ENCODE data around the gene FAM222A. TPM values are rescaled to one million over a fixed set of nuclear protein-coding genes. Genes with fewer than 3 reads are reported as not detected.

Gene FAM222A
- total RNA-seq, 6 experiments from 2014 or later = 0.34 to 4.3 (median 1.2) TPM

DNA sequence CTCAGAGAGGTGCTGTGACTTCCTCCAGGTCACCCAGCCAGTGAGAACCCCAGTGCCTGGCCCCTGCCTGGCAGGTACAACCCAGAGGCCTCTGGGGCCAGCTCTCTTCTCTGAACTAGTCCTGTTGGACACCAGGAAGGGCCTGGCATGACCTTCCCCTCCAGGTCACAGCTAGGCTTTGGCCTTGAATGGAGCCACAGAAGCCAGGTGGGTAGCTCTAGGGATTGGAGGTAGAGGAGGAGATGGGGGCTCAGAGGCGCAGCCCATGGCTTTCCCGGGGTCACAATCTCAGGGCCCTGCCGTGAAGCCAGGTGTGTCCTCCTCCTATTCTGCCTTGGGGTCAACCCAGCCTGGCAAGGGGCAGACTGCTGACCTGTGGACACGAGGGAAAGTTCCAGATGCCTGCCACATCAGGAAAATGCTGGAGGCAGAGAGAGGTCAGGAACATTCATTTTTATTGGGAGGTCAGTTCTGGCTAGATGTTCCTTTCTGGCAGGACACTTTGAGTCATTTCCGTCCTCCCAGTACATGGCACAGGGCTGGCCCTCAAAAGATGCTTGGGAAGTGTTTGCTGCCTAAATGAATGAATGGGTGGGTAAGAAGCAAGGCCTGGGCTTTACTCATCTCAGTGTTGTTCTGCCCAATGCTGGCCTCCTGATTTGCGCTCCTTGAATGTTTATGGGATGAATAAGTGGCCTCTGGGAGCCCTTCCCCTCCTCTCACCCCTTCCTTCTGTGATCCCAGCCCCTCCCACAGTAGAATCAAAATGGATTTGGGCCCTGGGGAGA, 25.4 kb downstream of the FAM222A start:
- peak in 1 of 4 donors; percentile 16 for ATAC-seq
- Histone ChIP-seq H3K27me3 (no peaks in the 10 kb centered on the region), H3K9me3 (no peaks in the 10 kb centered on the region), H3K4me1 (peaks cover 0 to 47% (median 22%) of the 10 kb centered on the region in 4 donors), H3K4me3 (no peak overlapping the region), H3K27ac (no peak overlapping the region), H3K36me3 (no peaks in the 10 kb centered on the region)
- WGBS (ENCODE audit: insufficient coverage, low coverage, low lambda C conversion rate, missing lambda C conversion rate) = 77% methylated on average over 5 of the region's 6 CpGs
- no peak for TF ChIP-seq POLR2A (IDR thresholded peaks at IDR 0.05)
- TF ChIP-seq, protein P1, sequence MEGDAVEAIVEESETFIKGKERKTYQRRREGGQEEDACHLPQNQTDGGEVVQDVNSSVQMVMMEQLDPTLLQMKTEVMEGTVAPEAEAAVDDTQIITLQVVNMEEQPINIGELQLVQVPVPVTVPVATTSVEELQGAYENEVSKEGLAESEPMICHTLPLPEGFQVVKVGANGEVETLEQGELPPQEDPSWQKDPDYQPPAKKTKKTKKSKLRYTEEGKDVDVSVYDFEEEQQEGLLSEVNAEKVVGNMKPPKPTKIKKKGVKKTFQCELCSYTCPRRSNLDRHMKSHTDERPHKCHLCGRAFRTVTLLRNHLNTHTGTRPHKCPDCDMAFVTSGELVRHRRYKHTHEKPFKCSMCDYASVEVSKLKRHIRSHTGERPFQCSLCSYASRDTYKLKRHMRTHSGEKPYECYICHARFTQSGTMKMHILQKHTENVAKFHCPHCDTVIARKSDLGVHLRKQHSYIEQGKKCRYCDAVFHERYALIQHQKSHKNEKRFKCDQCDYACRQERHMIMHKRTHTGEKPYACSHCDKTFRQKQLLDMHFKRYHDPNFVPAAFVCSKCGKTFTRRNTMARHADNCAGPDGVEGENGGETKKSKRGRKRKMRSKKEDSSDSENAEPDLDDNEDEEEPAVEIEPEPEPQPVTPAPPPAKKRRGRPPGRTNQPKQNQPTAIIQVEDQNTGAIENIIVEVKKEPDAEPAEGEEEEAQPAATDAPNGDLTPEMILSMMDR (IDR thresholded peaks at IDR 0.05) = no peak
- intact Hi-C loops (cut with DNase I) = no loop called here
- peak; percentile 12 to 47 (median 44) for DNase-seq

DNA sequence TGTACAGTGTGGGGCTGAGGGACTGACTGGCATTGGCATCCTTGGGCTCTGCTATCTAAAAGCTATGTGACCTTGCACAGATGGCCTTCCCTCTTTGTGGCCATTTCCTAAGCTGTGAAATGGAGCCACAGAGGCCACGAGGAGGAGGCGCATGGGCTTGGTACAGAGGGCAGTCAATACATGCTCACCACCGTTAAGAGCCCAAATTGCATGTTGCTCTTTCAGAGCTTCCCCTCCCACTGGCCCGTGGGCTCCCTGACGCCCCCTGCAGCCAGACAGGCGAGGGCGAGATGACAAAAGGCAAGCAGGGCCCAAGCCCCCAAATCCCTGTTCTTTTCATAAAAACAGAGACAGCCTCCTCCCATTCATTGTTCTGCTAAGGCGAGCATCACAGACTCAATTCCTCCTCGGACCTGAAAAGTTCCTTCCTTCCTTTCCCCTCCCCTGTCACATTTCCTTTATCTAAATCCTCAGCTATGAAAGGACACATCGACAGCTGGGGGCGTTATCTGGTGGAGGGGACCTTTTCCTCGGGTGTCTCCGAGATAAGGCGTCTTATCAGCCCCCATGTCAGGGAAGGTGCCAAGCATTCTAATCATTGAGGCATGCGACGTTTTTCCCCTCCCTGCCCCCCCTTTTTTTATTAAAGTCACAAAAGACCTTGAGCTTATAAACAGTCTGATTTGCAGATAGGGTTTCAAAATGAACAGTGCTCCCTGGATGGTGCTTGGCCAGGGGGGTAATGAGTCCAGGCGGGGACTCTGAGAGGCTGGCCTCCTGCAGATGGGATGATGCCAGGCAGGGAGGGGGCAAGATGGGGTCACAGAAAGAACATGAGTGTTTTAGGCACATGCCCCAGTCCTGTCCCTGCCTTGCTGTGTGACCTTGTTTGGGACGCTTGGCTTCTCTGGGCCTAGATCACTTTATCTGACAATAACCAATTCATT, 26.4 kb downstream of the FAM222A start:
- Histone ChIP-seq H3K27ac (no peak overlapping the region), H3K9me3 (no peaks in the 10 kb centered on the region), H3K27me3 (no peaks in the 10 kb centered on the region), H3K36me3 (no peaks in the 10 kb centered on the region), H3K4me3 (no peak overlapping the region), H3K4me1 (peaks cover 0 to 46% (median 22%) of the 10 kb centered on the region in 4 donors)
- ATAC-seq = no peak
- intact Hi-C loops (cut with DNase I) = no loop called here
- WGBS (ENCODE audit: insufficient coverage, low coverage, low lambda C conversion rate, missing lambda C conversion rate) = 28% methylated on average over 13 of the region's 18 CpGs
- peak; percentile 3 to 34 (median 34) for DNase-seq
- TF ChIP-seq, protein P1 (IDR thresholded peaks at IDR 0.05) = no peak
- TF ChIP-seq POLR2A (IDR thresholded peaks at IDR 0.05) = no peak

DNA sequence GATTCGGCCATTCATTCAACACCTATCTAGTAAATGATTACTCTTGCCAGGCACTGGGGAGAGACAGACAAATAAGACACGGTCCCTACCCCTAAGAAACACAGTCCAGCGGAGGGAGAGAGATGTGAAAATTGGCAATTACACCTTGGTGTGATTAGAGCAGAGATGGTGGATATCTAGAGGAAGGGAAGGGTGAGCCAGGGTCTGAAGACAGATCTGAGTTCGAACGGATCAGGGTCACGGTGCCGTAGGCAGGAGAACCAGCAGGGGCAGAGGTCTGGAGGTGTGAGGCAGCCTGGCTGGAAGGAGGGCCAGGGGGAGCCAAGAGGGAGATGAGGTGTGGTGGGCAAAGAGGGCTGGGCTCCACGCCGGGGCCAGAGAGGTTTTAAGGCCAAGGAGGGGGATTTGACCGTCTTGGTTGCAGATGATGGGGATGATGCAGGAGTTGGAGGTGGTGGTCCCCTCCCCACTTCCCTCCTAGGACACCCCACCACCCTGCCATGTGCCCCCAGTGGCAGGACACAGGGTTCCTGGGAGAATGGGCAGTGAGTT, 27.1 kb downstream of the FAM222A start:
- TF ChIP-seq, protein P1 (IDR thresholded peaks at IDR 0.05) = no peak
- no peak for TF ChIP-seq POLR2A (IDR thresholded peaks at IDR 0.05)
- peak; percentile 13 to 46 (median 30) for DNase-seq
- Histone ChIP-seq H3K27me3 (no peaks in the 10 kb centered on the region), H3K4me1 (peaks cover 0 to 38% (median 19%) of the 10 kb centered on the region in 4 donors), H3K36me3 (no peaks in the 10 kb centered on the region), H3K9me3 (no peaks in the 10 kb centered on the region), H3K4me3 (no peak overlapping the region), H3K27ac (no peak overlapping the region)
- no peak for ATAC-seq
- intact Hi-C loops (cut with DNase I) = no loop called here
- 79% methylated on average over 8 of the region's 10 CpGs for WGBS (ENCODE audit: insufficient coverage, low coverage, low lambda C conversion rate, missing lambda C conversion rate)

DNA sequence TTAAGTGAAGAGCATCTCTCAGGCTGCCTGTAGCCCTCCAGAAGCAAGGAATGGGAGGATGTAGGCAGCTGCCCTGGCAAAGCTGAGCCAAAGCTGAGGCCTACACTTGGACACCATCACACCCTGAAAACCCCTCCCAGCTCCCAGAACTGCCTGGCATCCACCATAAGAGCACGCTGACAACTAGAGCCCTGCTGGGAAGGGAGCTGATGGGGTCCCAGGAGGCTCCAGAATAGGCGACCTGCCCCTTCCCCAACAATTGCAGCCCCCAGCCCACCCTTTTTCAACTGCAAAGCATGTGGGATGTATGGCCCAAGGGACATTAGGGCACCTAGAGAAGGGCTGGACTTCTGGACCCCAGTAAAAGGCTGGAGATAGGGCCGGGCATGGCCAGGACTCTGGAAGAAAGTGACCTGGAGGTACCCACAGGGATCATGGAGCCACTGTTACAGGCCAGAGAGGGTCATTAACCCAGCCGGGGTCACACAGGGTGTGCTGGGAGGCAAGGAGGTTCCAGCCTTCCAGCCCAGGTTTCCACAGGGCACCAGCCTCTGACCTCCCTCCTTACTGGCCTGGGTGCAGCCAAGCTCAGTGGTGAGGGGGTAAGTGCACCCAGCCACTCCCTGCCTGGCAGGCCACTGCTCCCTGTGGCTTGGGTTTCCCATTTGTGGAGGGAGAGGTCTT, 27.8 kb downstream of the FAM222A start:
- H3K4me3 ChIP-seq = no peak overlapping the region
- H3K4me1 ChIP-seq = peaks cover 0 to 32% (median 16%) of the 10 kb centered on the region in 4 donors
- no CpG with 5 or more reads among the region's 4 CpGs for WGBS (ENCODE audit: insufficient coverage, low coverage, low lambda C conversion rate, missing lambda C conversion rate)
- ATAC-seq (peak in 1 of 4 donors; percentile 46), DNase-seq (peak; percentile 6 to 42 (median 35))
- no peaks in the 10 kb centered on the region for H3K27me3 ChIP-seq
- no peak for TF ChIP-seq POLR2A (IDR thresholded peaks at IDR 0.05)
- TF ChIP-seq, protein P1 (IDR thresholded peaks at IDR 0.05) = no peak
- intact Hi-C loops (cut with DNase I) = no loop called here
- H3K27ac ChIP-seq = no peak overlapping the region
- no peaks in the 10 kb centered on the region for H3K9me3 ChIP-seq
- no peaks in the 10 kb centered on the region for H3K36me3 ChIP-seq

All from right lobe of liver (tissue), 6 donors.